HCT116 (cell line): ENCODE results near the gene CTNNA1.

ENCODE experiments used
- JUND ChIP-seq: IDR thresholded peaks from 2 replicates; pipeline ENCODE4 v1.6.1; 2012
- POLR2A ChIP-seq: IDR thresholded peaks from 2 replicates; pipeline ENCODE4 v1.7.0; 2011; ENCODE audit warnings: borderline replicate concordance; ENCODE audit not compliant: insufficient read depth, insufficient read length; ENCODE audit errors: extremely low read depth
- POLR2AphosphoS5 ChIP-seq: IDR thresholded peaks from 2 replicates; pipeline ENCODE4 v1.6.1; 2011; ENCODE audit warnings: mild to moderate bottlenecking, low read depth, low read length, moderate library complexity
- RAD21 ChIP-seq: IDR thresholded peaks from 2 replicates; pipeline ENCODE4 v1.6.1; 2012; ENCODE audit warnings: low read depth, mild to moderate bottlenecking
- TCF7L2 ChIP-seq: IDR thresholded peaks from 2 replicates; pipeline ENCODE4 v1.7.0; 2011; ENCODE audit warnings: borderline replicate concordance, inconsistent platforms; ENCODE audit not compliant: insufficient read depth, insufficient read length; ENCODE audit errors: extremely low read depth
- TF ChIP-seq, protein P1 (sequence below): IDR thresholded peaks from 2 replicates; pipeline ENCODE4 v1.6.1; 2011; ENCODE audit warnings: mild to moderate bottlenecking, low read length, moderate library complexity; ENCODE audit not compliant: insufficient replicate concordance; ENCODE audit errors: extremely low read depth
- TF ChIP-seq, protein P2 (sequence below), 3 experiments: fragments of 200-600 bp in 1 of 3; sonication (generic) in 1 of 3; IDR thresholded peaks in 2 of 3; conservative IDR thresholded peaks in 1 of 3; 2 replicates each; pipeline ENCODE4 v1.5.1; 2012 to 2017; ENCODE audit warnings: low read depth in 2 of 3, low read length in 2 of 3, antibody characterized with exemption in 1 of 3, borderline replicate concordance in 1 of 3, control low read depth in 1 of 3, mild to moderate bottlenecking in 1 of 3, mixed read lengths in 1 of 3, mixed run types in 1 of 3, moderate library complexity in 1 of 3; ENCODE audit not compliant: insufficient read depth in 1 of 3

DNA sequence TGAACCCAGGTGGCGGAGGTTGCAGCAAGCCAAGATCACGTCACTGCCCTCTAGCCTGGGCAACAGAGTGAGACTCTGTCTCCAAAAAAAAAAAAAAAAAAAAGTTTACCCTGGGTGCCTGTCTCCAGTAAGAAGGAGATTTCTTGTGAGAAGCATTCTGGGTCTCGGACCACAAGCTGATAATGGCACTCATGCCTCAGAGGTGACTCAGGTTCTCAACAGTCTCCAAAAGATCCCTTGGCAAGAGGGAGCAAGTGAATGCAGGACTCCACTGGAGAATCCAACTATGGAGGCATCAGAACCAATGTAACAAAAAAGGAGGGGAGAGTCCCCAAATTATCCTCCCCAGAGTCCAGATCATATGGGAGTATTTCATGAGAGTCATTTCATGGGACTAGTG lies 227.9 kb downstream of the CTNNA1 start:
- TF ChIP-seq, protein P1, sequence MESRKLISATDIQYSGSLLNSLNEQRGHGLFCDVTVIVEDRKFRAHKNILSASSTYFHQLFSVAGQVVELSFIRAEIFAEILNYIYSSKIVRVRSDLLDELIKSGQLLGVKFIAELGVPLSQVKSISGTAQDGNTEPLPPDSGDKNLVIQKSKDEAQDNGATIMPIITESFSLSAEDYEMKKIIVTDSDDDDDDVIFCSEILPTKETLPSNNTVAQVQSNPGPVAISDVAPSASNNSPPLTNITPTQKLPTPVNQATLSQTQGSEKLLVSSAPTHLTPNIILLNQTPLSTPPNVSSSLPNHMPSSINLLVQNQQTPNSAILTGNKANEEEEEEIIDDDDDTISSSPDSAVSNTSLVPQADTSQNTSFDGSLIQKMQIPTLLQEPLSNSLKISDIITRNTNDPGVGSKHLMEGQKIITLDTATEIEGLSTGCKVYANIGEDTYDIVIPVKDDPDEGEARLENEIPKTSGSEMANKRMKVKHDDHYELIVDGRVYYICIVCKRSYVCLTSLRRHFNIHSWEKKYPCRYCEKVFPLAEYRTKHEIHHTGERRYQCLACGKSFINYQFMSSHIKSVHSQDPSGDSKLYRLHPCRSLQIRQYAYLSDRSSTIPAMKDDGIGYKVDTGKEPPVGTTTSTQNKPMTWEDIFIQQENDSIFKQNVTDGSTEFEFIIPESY: no peak
- TF ChIP-seq POLR2A (no peak), JUND (no peak), POLR2AphosphoS5 (no peak), TCF7L2 (no peak), RAD21 (no peak)
- TF ChIP-seq, protein P2, sequence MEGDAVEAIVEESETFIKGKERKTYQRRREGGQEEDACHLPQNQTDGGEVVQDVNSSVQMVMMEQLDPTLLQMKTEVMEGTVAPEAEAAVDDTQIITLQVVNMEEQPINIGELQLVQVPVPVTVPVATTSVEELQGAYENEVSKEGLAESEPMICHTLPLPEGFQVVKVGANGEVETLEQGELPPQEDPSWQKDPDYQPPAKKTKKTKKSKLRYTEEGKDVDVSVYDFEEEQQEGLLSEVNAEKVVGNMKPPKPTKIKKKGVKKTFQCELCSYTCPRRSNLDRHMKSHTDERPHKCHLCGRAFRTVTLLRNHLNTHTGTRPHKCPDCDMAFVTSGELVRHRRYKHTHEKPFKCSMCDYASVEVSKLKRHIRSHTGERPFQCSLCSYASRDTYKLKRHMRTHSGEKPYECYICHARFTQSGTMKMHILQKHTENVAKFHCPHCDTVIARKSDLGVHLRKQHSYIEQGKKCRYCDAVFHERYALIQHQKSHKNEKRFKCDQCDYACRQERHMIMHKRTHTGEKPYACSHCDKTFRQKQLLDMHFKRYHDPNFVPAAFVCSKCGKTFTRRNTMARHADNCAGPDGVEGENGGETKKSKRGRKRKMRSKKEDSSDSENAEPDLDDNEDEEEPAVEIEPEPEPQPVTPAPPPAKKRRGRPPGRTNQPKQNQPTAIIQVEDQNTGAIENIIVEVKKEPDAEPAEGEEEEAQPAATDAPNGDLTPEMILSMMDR (IDR thresholded peaks at IDR 0.05 in 2 of 3, conservative IDR thresholded peaks at IDR 0.05 in 1 of 3; ENCODE audit: borderline replicate concordance in 1 of 3, insufficient read depth in 1 of 3, low read depth in 2 of 3, low read length in 2 of 3): no peak
